ENCODE data around the gene PHACTR1. TPM values are rescaled to one million over a fixed set of nuclear protein-coding genes. Genes with fewer than 3 reads are reported as not detected.

The PHACTR1 gene
- total RNA-seq, 1 experiment from 2014 or later: 2.6 TPM

- intact Hi-C loops (cut with micrococcal nuclease; ENCODE audit: unreplicated experiment): no loop called here
- Histone ChIP-seq H3K4me1 (ENCODE audit: insufficient read depth, low read length, poor library complexity, severe bottlenecking) (no peaks in the 10 kb centered on the region), H3K9me3 (ENCODE audit: low read depth, low read length, poor library complexity, severe bottlenecking) (no peaks in the 10 kb centered on the region), H3K4me3 (ENCODE audit: low read depth, low read length, poor library complexity, severe bottlenecking) (no peak overlapping the region), H3K36me3 (ENCODE audit: insufficient read depth, low read length, poor library complexity, severe bottlenecking) (no peaks in the 10 kb centered on the region), H3K27ac (ENCODE audit: low read depth, low read length, poor library complexity, severe bottlenecking) (no peak overlapping the region), H3K27me3 (replicated peaks; ENCODE audit: insufficient read depth, low read depth, low read length, poor library complexity) (peaks cover 28% of the 10 kb centered on the region)
- ChIA-PET POLR2A (ENCODE audit: low non-redundant PET) (no interaction called here), CTCF (no interaction called here)
- DNase-seq (ENCODE audit: low spot score): no peak
- TF ChIP-seq CTCF (conservative IDR thresholded peaks at IDR 0.05; ENCODE audit: low read depth, low read length) (no peak), EZH2 (IDR thresholded peaks at IDR 0.05; ENCODE audit: borderline replicate concordance, low read depth, low read length, poor library complexity, severe bottlenecking) (no peak)
- BruUV-seq (replicated peaks): no TSS peak
Observed at GRCh38 chr6:12826584-12826983, 110.0 kb downstream of the PHACTR1 start.

- no peak for TF ChIP-seq EZH2 (IDR thresholded peaks at IDR 0.05; ENCODE audit: borderline replicate concordance, low read depth, low read length, poor library complexity, severe bottlenecking)
- TF ChIP-seq CTCF (conservative IDR thresholded peaks at IDR 0.05; ENCODE audit: low read depth, low read length): no peak
- POLR2A ChIA-PET (ENCODE audit: low non-redundant PET): no interaction called here
- intact Hi-C loops (cut with micrococcal nuclease; ENCODE audit: unreplicated experiment): no loop called here
- H3K27ac ChIP-seq (ENCODE audit: low read depth, low read length, poor library complexity, severe bottlenecking): no peak overlapping the region
- no TSS peak for BruUV-seq (replicated peaks)
- peaks cover 27% of the 10 kb centered on the region for H3K27me3 ChIP-seq (replicated peaks; ENCODE audit: insufficient read depth, low read depth, low read length, poor library complexity)
- DNase-seq (ENCODE audit: low spot score): no peak
- H3K4me1 ChIP-seq (ENCODE audit: insufficient read depth, low read length, poor library complexity, severe bottlenecking): no peaks in the 10 kb centered on the region
- CTCF ChIA-PET: no interaction called here
- H3K4me3 ChIP-seq (ENCODE audit: low read depth, low read length, poor library complexity, severe bottlenecking): no peak overlapping the region
- H3K36me3 ChIP-seq (ENCODE audit: insufficient read depth, low read length, poor library complexity, severe bottlenecking): no peaks in the 10 kb centered on the region
- no peaks in the 10 kb centered on the region for H3K9me3 ChIP-seq (ENCODE audit: low read depth, low read length, poor library complexity, severe bottlenecking)
Observed at GRCh38 chr6:12827921-12828320, 111.4 kb downstream of the PHACTR1 start.

- no peaks in the 10 kb centered on the region for H3K4me1 ChIP-seq (ENCODE audit: insufficient read depth, low read length, poor library complexity, severe bottlenecking)
- H3K27me3 ChIP-seq (replicated peaks; ENCODE audit: insufficient read depth, low read depth, low read length, poor library complexity): peaks cover 15% of the 10 kb centered on the region
- ChIA-PET CTCF (no interaction called here), POLR2A (ENCODE audit: low non-redundant PET) (no interaction called here)
- no peaks in the 10 kb centered on the region for H3K36me3 ChIP-seq (ENCODE audit: insufficient read depth, low read length, poor library complexity, severe bottlenecking)
- H3K27ac ChIP-seq (ENCODE audit: low read depth, low read length, poor library complexity, severe bottlenecking): no peak overlapping the region
- peaks cover 2% of the 10 kb centered on the region for H3K9me3 ChIP-seq (ENCODE audit: low read depth, low read length, poor library complexity, severe bottlenecking)
- TF ChIP-seq EZH2 (IDR thresholded peaks at IDR 0.05; ENCODE audit: borderline replicate concordance, low read depth, low read length, poor library complexity, severe bottlenecking): no peak
- no peak for TF ChIP-seq CTCF (conservative IDR thresholded peaks at IDR 0.05; ENCODE audit: low read depth, low read length)
- intact Hi-C loops (cut with micrococcal nuclease; ENCODE audit: unreplicated experiment): no loop called here
- no TSS peak for BruUV-seq (replicated peaks)
- no peak for DNase-seq (ENCODE audit: low spot score)
- H3K4me3 ChIP-seq (ENCODE audit: low read depth, low read length, poor library complexity, severe bottlenecking): no peak overlapping the region
Observed at GRCh38 chr6:12832226-12832735, 115.7 kb downstream of the PHACTR1 start.
